ENCODE measurements around the gene JMY.
"Not testable (repeated sequence)": the region's sequence is repeated elsewhere in the genome, so short reads cannot be mapped to it uniquely, and the experiment has no call there.

Gene JMY

GRCh38 chr5:79241535-79241979 lies 5.6 kb downstream of the JMY start:
- H3K36me3 ChIP-seq (ENCODE audit: low read depth) = no peaks in the 10 kb centered on the region
- no peak overlapping the region for H3K27ac ChIP-seq (ENCODE audit: poor library complexity, severe bottlenecking)
- H3K4me3 ChIP-seq (ENCODE audit: severe bottlenecking) = no peak overlapping the region
- ATAC-seq (ENCODE audit: low read depth) (no peak), DNase-seq (ENCODE audit: low spot score) (no peak)
- TF ChIP-seq CTCF (IDR thresholded peaks at IDR 0.05; ENCODE audit: poor library complexity, severe bottlenecking) = no peak
- H3K9me3 ChIP-seq (ENCODE audit: severe bottlenecking) = no peaks in the 10 kb centered on the region
- H3K4me1 ChIP-seq (ENCODE audit: insufficient read depth, poor library complexity, severe bottlenecking) = peaks cover 11% of the 10 kb centered on the region
- H3K27me3 ChIP-seq (ENCODE audit: insufficient read depth, poor library complexity, severe bottlenecking) = no peaks in the 10 kb centered on the region

GRCh38 chr5:79242242-79243039 lies 6.5 kb downstream of the JMY start:
- Histone ChIP-seq H3K27me3 (ENCODE audit: insufficient read depth, poor library complexity, severe bottlenecking) (no peaks in the 10 kb centered on the region), H3K27ac (ENCODE audit: poor library complexity, severe bottlenecking) (no peak overlapping the region), H3K4me1 (ENCODE audit: insufficient read depth, poor library complexity, severe bottlenecking) (peaks cover 11% of the 10 kb centered on the region), H3K9me3 (ENCODE audit: severe bottlenecking) (no peaks in the 10 kb centered on the region), H3K36me3 (ENCODE audit: low read depth) (no peaks in the 10 kb centered on the region), H3K4me3 (ENCODE audit: severe bottlenecking) (no peak overlapping the region)
- no peak for TF ChIP-seq CTCF (IDR thresholded peaks at IDR 0.05; ENCODE audit: poor library complexity, severe bottlenecking)
- ATAC-seq (ENCODE audit: low read depth) (no peak), DNase-seq (ENCODE audit: low spot score) (no peak)

GRCh38 chr5:79243224-79243623 lies 7.3 kb downstream of the JMY start:
- no peak for TF ChIP-seq CTCF (IDR thresholded peaks at IDR 0.05; ENCODE audit: poor library complexity, severe bottlenecking)
- Histone ChIP-seq H3K36me3 (ENCODE audit: low read depth) (no peaks in the 10 kb centered on the region), H3K27ac (ENCODE audit: poor library complexity, severe bottlenecking) (no peak overlapping the region), H3K27me3 (ENCODE audit: insufficient read depth, poor library complexity, severe bottlenecking) (no peaks in the 10 kb centered on the region), H3K9me3 (ENCODE audit: severe bottlenecking) (no peaks in the 10 kb centered on the region), H3K4me3 (ENCODE audit: severe bottlenecking) (no peak overlapping the region), H3K4me1 (ENCODE audit: insufficient read depth, poor library complexity, severe bottlenecking) (peaks cover 11% of the 10 kb centered on the region)
- DNase-seq (ENCODE audit: low spot score) (no peak), ATAC-seq (ENCODE audit: low read depth) (no peak)

- not testable (repeated sequence) for H3K27ac ChIP-seq (ENCODE audit: poor library complexity, severe bottlenecking); H3K4me3 ChIP-seq (ENCODE audit: severe bottlenecking); H3K36me3 ChIP-seq (ENCODE audit: low read depth); DNase-seq (ENCODE audit: low spot score); H3K4me1 ChIP-seq (ENCODE audit: insufficient read depth, poor library complexity, severe bottlenecking); H3K9me3 ChIP-seq (ENCODE audit: severe bottlenecking); H3K27me3 ChIP-seq (ENCODE audit: insufficient read depth, poor library complexity, severe bottlenecking)
- ATAC-seq (ENCODE audit: low read depth) = peak; percentile 34; the same call in 1 of the 3 replicates
These were observed 18.1 kb downstream of the JMY start for GRCh38 chr5:79254067-79254466.

- no peaks in the 10 kb centered on the region for H3K9me3 ChIP-seq (ENCODE audit: severe bottlenecking)
- no peaks in the 10 kb centered on the region for H3K27me3 ChIP-seq (ENCODE audit: insufficient read depth, poor library complexity, severe bottlenecking)
- H3K36me3 ChIP-seq (ENCODE audit: low read depth) = no peaks in the 10 kb centered on the region; the same call in 1 of the 2 replicates
- H3K4me3 ChIP-seq (ENCODE audit: severe bottlenecking) = no peak overlapping the region
- ATAC-seq (ENCODE audit: low read depth) (peak; percentile 74), DNase-seq (ENCODE audit: low spot score) (no peak)
- TF ChIP-seq CTCF (IDR thresholded peaks at IDR 0.05; ENCODE audit: poor library complexity, severe bottlenecking) = peak; percentile 74
- no peak overlapping the region for H3K27ac ChIP-seq (ENCODE audit: poor library complexity, severe bottlenecking)
- H3K4me1 ChIP-seq (ENCODE audit: insufficient read depth, poor library complexity, severe bottlenecking) = peaks cover 2% of the 10 kb centered on the region
These were observed 20.0 kb downstream of the JMY start for GRCh38 chr5:79255786-79256557.

Measured in RWPE2 (cell line).